HUES48 (cell line): ENCODE data around the gene FAM174A.

Source experiments
- H3K27ac ChIP-seq: one replicate; pipeline ENCODE4 v1.7.0; 2013; ENCODE audit warnings: low read depth, low read length, inconsistent platforms
- H3K27me3 ChIP-seq: 2 replicates; pipeline ENCODE4 v1.6.1; 2013; ENCODE audit warnings: mild to moderate bottlenecking, low read length; ENCODE audit not compliant: control insufficient read depth, insufficient read depth
- H3K36me3 ChIP-seq: 2 replicates; pipeline ENCODE4 v1.6.1; 2013; ENCODE audit warnings: low read length; ENCODE audit not compliant: control insufficient read depth, insufficient read depth
- H3K4me1 ChIP-seq: 2 replicates; pipeline ENCODE4 v1.6.1; 2013; ENCODE audit warnings: mild to moderate bottlenecking, low read length; ENCODE audit not compliant: control insufficient read depth, insufficient read depth
- H3K4me3 ChIP-seq: 2 replicates; pipeline ENCODE4 v1.5.1; 2013; ENCODE audit warnings: mild to moderate bottlenecking, low read depth, low read length
- H3K9ac ChIP-seq: 2 replicates; pipeline ENCODE4 v1.6.1; 2013; ENCODE audit warnings: mild to moderate bottlenecking, low read depth, low read length, moderate library complexity
- H3K9me3 ChIP-seq: 2 replicates; pipeline ENCODE4 v1.6.1; 2013; ENCODE audit warnings: low read length; ENCODE audit not compliant: control insufficient read depth, insufficient read depth

The FAM174A gene

GRCh38 chr5:100537946-100538345 is 2.8 kb downstream of the FAM174A start:
- H3K4me3 ChIP-seq: no peak overlapping the region
- H3K4me1 ChIP-seq: no peaks in the 10 kb centered on the region
- no peak overlapping the region for H3K9ac ChIP-seq
- H3K27ac ChIP-seq: no peak overlapping the region
- no peaks in the 10 kb centered on the region for H3K27me3 ChIP-seq
- H3K9me3 ChIP-seq: no peaks in the 10 kb centered on the region
- no peaks in the 10 kb centered on the region for H3K36me3 ChIP-seq

DNA sequence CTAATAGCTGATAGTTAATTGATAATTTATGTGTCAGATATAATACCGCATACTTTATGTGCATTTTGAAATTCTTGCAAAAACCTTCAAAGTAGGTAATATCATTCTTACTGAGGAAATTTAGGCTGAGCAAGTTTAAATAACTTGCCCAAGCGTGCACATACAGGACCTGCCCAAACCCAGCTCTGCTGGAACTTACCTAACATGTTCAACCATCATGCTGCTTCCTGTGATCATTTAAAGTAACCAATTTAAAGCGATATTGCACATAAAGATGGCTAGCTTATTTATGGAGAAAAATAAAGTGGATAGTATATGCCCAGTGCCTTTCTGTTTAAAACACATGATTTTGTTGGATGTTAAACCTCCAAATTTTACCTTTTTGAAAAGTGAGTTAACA is 4.3 kb downstream of the FAM174A start:
- Histone ChIP-seq H3K4me3 (no peak overlapping the region), H3K9me3 (no peaks in the 10 kb centered on the region), H3K4me1 (no peaks in the 10 kb centered on the region), H3K36me3 (no peaks in the 10 kb centered on the region), H3K9ac (no peak overlapping the region), H3K27me3 (no peaks in the 10 kb centered on the region), H3K27ac (no peak overlapping the region)

GRCh38 chr5:100542086-100542485 is 6.9 kb downstream of the FAM174A start:
- Histone ChIP-seq H3K9me3 (no peaks in the 10 kb centered on the region), H3K27me3 (no peaks in the 10 kb centered on the region), H3K4me3 (no peak overlapping the region), H3K9ac (no peak overlapping the region), H3K27ac (no peak overlapping the region), H3K4me1 (no peaks in the 10 kb centered on the region), H3K36me3 (no peaks in the 10 kb centered on the region)

GRCh38 chr5:100546001-100546400 is 10.8 kb downstream of the FAM174A start:
- Histone ChIP-seq H3K36me3 (no peaks in the 10 kb centered on the region), H3K4me1 (no peaks in the 10 kb centered on the region), H3K27ac (no peak overlapping the region), H3K9ac (no peak overlapping the region), H3K27me3 (no peaks in the 10 kb centered on the region), H3K9me3 (no peaks in the 10 kb centered on the region), H3K4me3 (no peak overlapping the region)

GRCh38 chr5:100550531-100551051 is 15.4 kb downstream of the FAM174A start:
- Histone ChIP-seq H3K4me3 (no peak overlapping the region), H3K9ac (no peak overlapping the region), H3K27ac (no peak overlapping the region)

DNA sequence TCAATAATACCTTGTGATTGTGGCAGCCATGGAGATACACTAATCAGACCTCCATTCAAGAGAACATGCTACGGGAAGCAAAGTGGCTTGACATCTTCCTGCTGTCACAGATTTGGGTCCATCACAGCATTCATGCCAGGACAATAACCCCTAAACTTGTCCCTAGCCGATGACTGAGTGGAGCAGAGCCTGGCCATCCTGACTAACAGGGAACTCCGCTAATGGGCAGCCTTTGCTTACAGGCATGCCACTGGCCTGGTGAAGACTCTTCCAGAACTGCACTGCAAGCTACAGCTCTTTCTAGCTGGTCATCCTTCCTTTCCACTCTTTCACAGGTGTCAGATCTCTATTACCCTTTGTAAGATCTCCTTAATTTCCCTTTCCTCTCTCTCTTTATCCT is 16.0 kb downstream of the FAM174A start:
- H3K9ac ChIP-seq: no peak overlapping the region
- no peaks in the 10 kb centered on the region for H3K36me3 ChIP-seq
- no peaks in the 10 kb centered on the region for H3K4me1 ChIP-seq
- no peaks in the 10 kb centered on the region for H3K9me3 ChIP-seq
- H3K27me3 ChIP-seq: no peaks in the 10 kb centered on the region
- no peak overlapping the region for H3K4me3 ChIP-seq
- H3K27ac ChIP-seq: no peak overlapping the region

More at GRCh38 chr5:100550531-100551051, 15.4 kb downstream of the FAM174A start:
- Histone ChIP-seq H3K4me1 (no peaks in the 10 kb centered on the region), H3K36me3 (no peaks in the 10 kb centered on the region), H3K27me3 (no peaks in the 10 kb centered on the region), H3K9me3 (no peaks in the 10 kb centered on the region)

- Histone ChIP-seq H3K36me3 (no peaks in the 10 kb centered on the region), H3K4me1 (no peaks in the 10 kb centered on the region), H3K4me3 (no peak overlapping the region), H3K27me3 (no peaks in the 10 kb centered on the region), H3K27ac (no peak overlapping the region), H3K9me3 (no peaks in the 10 kb centered on the region), H3K9ac (no peak overlapping the region)
These were observed 18.0 kb downstream of the FAM174A start for GRCh38 chr5:100553209-100553608.

DNA sequence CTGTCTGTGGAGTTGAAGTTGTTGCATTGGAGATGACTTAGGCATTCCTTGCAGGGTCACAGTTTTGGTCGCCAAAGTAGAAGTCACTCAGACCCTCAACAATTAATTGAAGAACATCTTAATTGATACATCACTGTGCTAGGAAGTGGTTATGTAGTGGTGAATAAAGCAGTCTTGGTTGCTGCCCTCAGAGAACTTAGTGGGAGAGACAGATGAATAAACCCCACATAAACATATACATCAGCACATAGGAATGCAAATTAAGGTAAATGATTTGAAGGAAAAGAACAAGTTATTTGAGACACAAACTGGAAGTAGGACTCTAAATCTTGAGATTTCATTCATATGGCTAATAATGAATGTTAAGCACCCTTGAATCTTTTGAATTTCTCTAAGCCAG is 25.7 kb downstream of the FAM174A start:
- H3K9me3 ChIP-seq: no peaks in the 10 kb centered on the region
- no peak overlapping the region for H3K27ac ChIP-seq

DNA sequence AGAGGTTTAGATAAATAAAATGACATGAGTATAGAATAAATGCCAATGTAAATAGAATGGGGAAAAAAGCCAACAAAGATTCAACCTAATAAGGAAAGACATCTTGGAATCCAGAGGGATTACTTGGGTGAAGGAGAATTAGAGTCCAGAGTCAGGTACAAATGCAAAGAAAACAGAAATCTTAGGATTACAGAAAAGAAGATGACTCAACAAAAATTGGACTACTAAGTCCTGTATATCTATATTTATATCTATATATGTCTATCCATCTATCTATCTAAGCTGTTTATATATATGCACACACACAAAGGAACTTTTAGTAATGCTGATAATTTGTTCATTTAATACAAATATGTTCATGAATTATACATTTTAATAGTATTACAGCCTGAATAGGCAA is 27.6 kb downstream of the FAM174A start:
- no peaks in the 10 kb centered on the region for H3K27me3 ChIP-seq

More for the DNA sequence above, 25.7 kb downstream of the FAM174A start:
- Histone ChIP-seq H3K9ac (no peak overlapping the region), H3K4me1 (peaks cover 6% of the 10 kb centered on the region), H3K27me3 (no peaks in the 10 kb centered on the region), H3K36me3 (peaks cover 3% of the 10 kb centered on the region; the same call in 1 of the 2 replicates), H3K4me3 (no peak overlapping the region)

DNA sequence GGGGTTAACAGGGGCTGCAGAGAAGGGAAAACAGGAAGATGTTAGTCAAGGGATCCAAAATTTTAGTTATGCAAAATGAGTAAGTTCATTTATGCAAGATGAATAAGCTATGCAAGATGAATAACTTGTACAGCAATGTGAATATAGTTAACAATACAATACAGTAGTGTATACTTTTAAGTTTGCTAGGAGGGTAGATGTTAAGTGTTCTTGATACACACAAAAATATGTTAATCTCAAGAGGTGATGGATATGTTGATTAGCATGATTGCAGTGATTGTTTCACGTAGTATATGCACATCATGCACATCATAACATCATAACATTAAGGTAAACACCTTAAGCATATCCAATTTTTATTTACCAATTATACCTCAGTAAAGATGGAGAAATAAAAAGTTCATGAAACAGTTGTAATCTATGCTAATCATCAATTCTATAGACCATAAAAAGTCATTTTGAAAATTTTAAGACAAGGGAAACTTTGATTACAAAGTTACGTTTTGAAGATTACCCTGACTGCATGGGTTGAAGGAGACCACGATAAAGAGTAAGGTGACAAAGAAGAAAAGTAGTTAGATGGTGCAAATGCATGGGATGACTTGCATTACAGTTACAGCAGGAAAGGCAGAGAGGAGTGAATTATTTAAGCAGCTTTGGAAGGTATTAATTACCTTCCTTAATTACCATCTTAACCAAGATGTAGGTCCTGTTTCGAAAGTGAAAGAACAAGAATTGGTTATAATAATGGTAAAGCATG is 31.4 kb downstream of the FAM174A start:
- no peak overlapping the region for H3K4me3 ChIP-seq
- no peaks in the 10 kb centered on the region for H3K27me3 ChIP-seq
- no peaks in the 10 kb centered on the region for H3K4me1 ChIP-seq
- H3K9ac ChIP-seq: no peak overlapping the region
- H3K36me3 ChIP-seq: peaks cover 3% of the 10 kb centered on the region; the same call in 1 of the 2 replicates
- no peaks in the 10 kb centered on the region for H3K9me3 ChIP-seq
- H3K27ac ChIP-seq: no peak overlapping the region

More for the DNA sequence above, 27.6 kb downstream of the FAM174A start:
- Histone ChIP-seq H3K9me3 (no peaks in the 10 kb centered on the region), H3K27ac (no peak overlapping the region), H3K4me1 (peaks cover 6% of the 10 kb centered on the region), H3K9ac (no peak overlapping the region), H3K36me3 (peaks cover 3% of the 10 kb centered on the region; the same call in 1 of the 2 replicates), H3K4me3 (no peak overlapping the region)

- Histone ChIP-seq H3K9ac (no peak overlapping the region), H3K27ac (no peak overlapping the region), H3K9me3 (no peaks in the 10 kb centered on the region), H3K36me3 (no peaks in the 10 kb centered on the region), H3K27me3 (no peaks in the 10 kb centered on the region), H3K4me3 (no peak overlapping the region), H3K4me1 (no peaks in the 10 kb centered on the region)
These were observed 39.5 kb downstream of the FAM174A start for GRCh38 chr5:100574716-100575115.
